CD4-positive, CD25-positive, alpha-beta regulatory T cell (primary cell): ENCODE data around the gene OLFM2. TPM values are rescaled to one million over a fixed set of nuclear protein-coding genes. Genes with fewer than 3 reads are reported as not detected.

Experiments used
- ATAC-seq, 2 donors: fragments of 150-1000 bp; cut with Tn5 transposase; one replicate each; pipeline ENCODE4 v1.10.0; 2021; ENCODE audit warnings: low read depth in 2 of 2, moderate number of reproducible peaks in 2 of 2, moderate library complexity in 1 of 2
- DNase-seq, 3 donors: peaks; one replicate each; pipeline versions ENCODE4 v3.0.0 to v3.0.0-alpha.2; 2012 to 2022; ENCODE audit warnings: mixed read lengths in 1 of 3
- H3K27ac ChIP-seq: one replicate; pipeline ENCODE4 v1.7.0; 2013; ENCODE audit warnings: mild to moderate bottlenecking, low read length; ENCODE audit not compliant: insufficient read depth, poor library complexity, severe bottlenecking
- H3K27me3 ChIP-seq: one replicate; pipeline ENCODE4 v1.7.0; 2013; ENCODE audit warnings: low read length; ENCODE audit not compliant: control insufficient read depth, insufficient read depth
- H3K36me3 ChIP-seq: one replicate; pipeline ENCODE4 v1.7.0; 2013; ENCODE audit warnings: mild to moderate bottlenecking, low read length, moderate library complexity; ENCODE audit not compliant: control insufficient read depth, insufficient read depth
- H3K4me1 ChIP-seq: 2 replicates; pipeline ENCODE4 v1.7.0; 2013; ENCODE audit warnings: mild to moderate bottlenecking, low read length; ENCODE audit not compliant: insufficient read depth, control insufficient read depth, poor library complexity, severe bottlenecking
- H3K4me3 ChIP-seq: one replicate; pipeline ENCODE4 v1.7.0; 2013; ENCODE audit warnings: low read depth, mild to moderate bottlenecking, low read length, moderate library complexity
- H3K9me3 ChIP-seq, 2 experiments: 1 replicate in 1 of 2; 2 replicates in 1 of 2; pipeline ENCODE4 v1.7.0; 2013; ENCODE audit warnings: low read length in 2 of 2, mild to moderate bottlenecking in 1 of 2, moderate library complexity in 1 of 2; ENCODE audit not compliant: control insufficient read depth in 2 of 2
- H3K27ac Mint-ChIP-seq, 3 donors: one replicate each; pipeline ENCODE4 v1.8.0; 2020 to 2022; ENCODE audit warnings: mild to moderate bottlenecking in 3 of 3, mixed read lengths in 3 of 3, moderate library complexity in 2 of 3
- H3K27me3 Mint-ChIP-seq: one replicate; pipeline ENCODE4 v1.8.0; 2022; ENCODE audit warnings: mild to moderate bottlenecking, mixed read lengths
- H3K36me3 Mint-ChIP-seq: one replicate; pipeline ENCODE4 v1.8.0; 2020; ENCODE audit warnings: mixed read lengths
- H3K4me1 Mint-ChIP-seq, 4 donors: one replicate each; pipeline ENCODE4 v1.8.0; 2020 to 2022; ENCODE audit warnings: mixed read lengths in 4 of 4, mild to moderate bottlenecking in 1 of 4
- H3K4me3 Mint-ChIP-seq, 4 donors: one replicate each; pipeline ENCODE4 v1.8.0; 2020 to 2022; ENCODE audit warnings: mild to moderate bottlenecking in 4 of 4, mixed read lengths in 4 of 4, moderate library complexity in 3 of 4
- H3K9me3 Mint-ChIP-seq, 7 donors: one replicate each; pipeline ENCODE4 v1.8.0; 2020 to 2022; ENCODE audit warnings: mixed read lengths in 7 of 7, mild to moderate bottlenecking in 3 of 7, moderate library complexity in 2 of 7
- polyA plus RNA-seq, 4 donors: library from polyadenylated mRNA; unstranded; fragments of 300-500 nt; fragmentation: Illumina TruSeq; gene quantifications; one replicate each; pipeline ENCODE4 v1.2.3, GENCODE V29; 2021
- total RNA-seq: library from RNA; stranded (reverse); gene quantifications from one replicate; pipeline ENCODE4 v1.2.3, GENCODE V29; 2022

Gene OLFM2
- total and polyA plus RNA-seq, 5 donors from 2014 or later = 7.7 to 22.4 (median 14.4) TPM

GRCh38 chr19:9941231-9941630, 4.9 kb upstream of the OLFM2 start:
- H3K27ac ChIP-seq = no peak overlapping the region
- peaks cover 6% of the 10 kb centered on the region for H3K4me1 ChIP-seq
- no peak overlapping the region for H3K27ac Mint-ChIP-seq
- peaks cover 12% of the 10 kb centered on the region for H3K27me3 ChIP-seq
- H3K4me3 ChIP-seq = no peak overlapping the region
- peaks cover 0 to 13% (median 6%) of the 10 kb centered on the region in 7 donors for H3K9me3 Mint-ChIP-seq
- peaks cover 0 to 10% (median 8%) of the 10 kb centered on the region in 4 donors for H3K4me1 Mint-ChIP-seq
- peaks cover 3% of the 10 kb centered on the region for H3K36me3 Mint-ChIP-seq
- H3K27me3 Mint-ChIP-seq = peaks cover 45% of the 10 kb centered on the region
- ATAC-seq (no peak), DNase-seq (no peak)
- no peak overlapping the region for H3K4me3 Mint-ChIP-seq
- peaks cover 9 to 10% of the 10 kb centered on the region in 2 experiments for H3K9me3 ChIP-seq
- no peaks in the 10 kb centered on the region for H3K36me3 ChIP-seq

- DNase-seq (no peak), ATAC-seq (no peak)
- Histone ChIP-seq H3K9me3 (peaks cover 9 to 10% of the 10 kb centered on the region in 2 experiments), H3K27ac (no peak overlapping the region), H3K27me3 (peaks cover 12% of the 10 kb centered on the region), H3K4me1 (peaks cover 9% of the 10 kb centered on the region), H3K36me3 (no peaks in the 10 kb centered on the region), H3K4me3 (no peak overlapping the region)
- Mint-ChIP-seq H3K27me3 (peaks cover 47% of the 10 kb centered on the region), H3K4me3 (no peak overlapping the region), H3K36me3 (peaks cover 3% of the 10 kb centered on the region), H3K27ac (no peak overlapping the region), H3K9me3 (peaks cover 0 to 13% (median 6%) of the 10 kb centered on the region in 7 donors), H3K4me1 (peaks cover 0 to 12% (median 8%) of the 10 kb centered on the region in 4 donors)
Measured at GRCh38 chr19:9940778-9941177, 4.5 kb upstream of the OLFM2 start.

- peaks cover 22% of the 10 kb centered on the region for H3K27me3 ChIP-seq
- peaks cover 9 to 10% of the 10 kb centered on the region in 2 experiments for H3K9me3 ChIP-seq
- no peak overlapping the region for H3K27ac Mint-ChIP-seq
- no peaks in the 10 kb centered on the region for H3K36me3 ChIP-seq
- peaks cover 0 to 18% (median 6%) of the 10 kb centered on the region in 7 donors for H3K9me3 Mint-ChIP-seq
- H3K4me3 ChIP-seq = no peak overlapping the region
- peaks cover 3% of the 10 kb centered on the region for H3K36me3 Mint-ChIP-seq
- no peak for DNase-seq
- no peak for ATAC-seq
- H3K4me1 ChIP-seq = peaks cover 20% of the 10 kb centered on the region
- no peak overlapping the region for H3K4me3 Mint-ChIP-seq
- H3K27ac ChIP-seq = no peak overlapping the region
- peaks cover 52% of the 10 kb centered on the region for H3K27me3 Mint-ChIP-seq
- peaks cover 0 to 22% (median 17%) of the 10 kb centered on the region in 4 donors for H3K4me1 Mint-ChIP-seq
Measured at GRCh38 chr19:9939301-9939913, 3.1 kb upstream of the OLFM2 start.

GRCh38 chr19:9937001-9937411, 691 bp upstream of the OLFM2 start:
- Histone ChIP-seq H3K4me3 (no peak overlapping the region), H3K4me1 (peaks cover 26% of the 10 kb centered on the region), H3K9me3 (peaks cover 6% of the 10 kb centered on the region in 2 experiments), H3K27ac (no peak overlapping the region), H3K36me3 (no peaks in the 10 kb centered on the region), H3K27me3 (peaks cover 21% of the 10 kb centered on the region)
- Mint-ChIP-seq H3K27ac (no peak overlapping the region), H3K4me1 (peaks cover 0 to 26% (median 20%) of the 10 kb centered on the region in 4 donors), H3K27me3 (peaks cover 57% of the 10 kb centered on the region), H3K9me3 (peaks cover 0 to 13% (median 6%) of the 10 kb centered on the region in 7 donors), H3K36me3 (peaks cover 3% of the 10 kb centered on the region), H3K4me3 (peak overlapping the region in 3 of 4 donors; percentile 65 to 83 (median 78))
- no peak for DNase-seq
- no peak for ATAC-seq

GRCh38 chr19:9935506-9936325, 599 bp downstream of the OLFM2 start:
- Histone ChIP-seq H3K27me3 (peaks cover 19% of the 10 kb centered on the region), H3K36me3 (no peaks in the 10 kb centered on the region), H3K9me3 (no peaks in the 10 kb centered on the region), H3K27ac (no peak overlapping the region), H3K4me1 (peaks cover 30% of the 10 kb centered on the region), H3K4me3 (no peak overlapping the region)
- Mint-ChIP-seq H3K36me3 (peaks cover 1% of the 10 kb centered on the region), H3K4me1 (peaks cover 4 to 29% (median 24%) of the 10 kb centered on the region in 4 donors), H3K27ac (peak overlapping the region in 1 of 3 donors; percentile 58), H3K9me3 (peaks cover 0 to 12% (median 1%) of the 10 kb centered on the region in 7 donors), H3K27me3 (peaks cover 63% of the 10 kb centered on the region), H3K4me3 (peak overlapping the region; percentile 54 to 90 (median 83))
- DNase-seq (no peak), ATAC-seq (no peak)

- no peaks in the 10 kb centered on the region for H3K36me3 ChIP-seq
- H3K27ac ChIP-seq = no peak overlapping the region
- Mint-ChIP-seq H3K4me1 (peaks cover 5 to 30% (median 25%) of the 10 kb centered on the region in 4 donors), H3K36me3 (no peaks in the 10 kb centered on the region), H3K9me3 (peaks cover 0 to 10% (median 0%) of the 10 kb centered on the region in 7 donors), H3K4me3 (peak overlapping the region in 1 of 4 donors; percentile 27), H3K27ac (no peak overlapping the region), H3K27me3 (peaks cover 59% of the 10 kb centered on the region)
- ATAC-seq (peak; percentile 62 to 65), DNase-seq (peak; percentile 65 to 69 (median 67))
- H3K4me1 ChIP-seq = peaks cover 31% of the 10 kb centered on the region
- no peak overlapping the region for H3K4me3 ChIP-seq
- H3K27me3 ChIP-seq = peaks cover 18% of the 10 kb centered on the region
- H3K9me3 ChIP-seq = no peaks in the 10 kb centered on the region
Measured at GRCh38 chr19:9934132-9934950, 2.0 kb downstream of the OLFM2 start.

GRCh38 chr19:9932835-9933234, 3.5 kb downstream of the OLFM2 start:
- no peaks in the 10 kb centered on the region for H3K36me3 ChIP-seq
- H3K27ac ChIP-seq = no peak overlapping the region
- ATAC-seq (no peak), DNase-seq (no peak)
- no peak overlapping the region for H3K27ac Mint-ChIP-seq
- peaks cover 5 to 30% (median 25%) of the 10 kb centered on the region in 4 donors for H3K4me1 Mint-ChIP-seq
- peaks cover 0 to 10% (median 0%) of the 10 kb centered on the region in 7 donors for H3K9me3 Mint-ChIP-seq
- peaks cover 31% of the 10 kb centered on the region for H3K4me1 ChIP-seq
- H3K9me3 ChIP-seq = no peaks in the 10 kb centered on the region
- no peaks in the 10 kb centered on the region for H3K36me3 Mint-ChIP-seq
- H3K27me3 ChIP-seq = peaks cover 16% of the 10 kb centered on the region
- peaks cover 57% of the 10 kb centered on the region for H3K27me3 Mint-ChIP-seq
- H3K4me3 ChIP-seq = no peak overlapping the region
- H3K4me3 Mint-ChIP-seq = peak overlapping the region in 1 of 4 donors; percentile 61
